ENCODE results near the gene C6orf136.

DNA sequence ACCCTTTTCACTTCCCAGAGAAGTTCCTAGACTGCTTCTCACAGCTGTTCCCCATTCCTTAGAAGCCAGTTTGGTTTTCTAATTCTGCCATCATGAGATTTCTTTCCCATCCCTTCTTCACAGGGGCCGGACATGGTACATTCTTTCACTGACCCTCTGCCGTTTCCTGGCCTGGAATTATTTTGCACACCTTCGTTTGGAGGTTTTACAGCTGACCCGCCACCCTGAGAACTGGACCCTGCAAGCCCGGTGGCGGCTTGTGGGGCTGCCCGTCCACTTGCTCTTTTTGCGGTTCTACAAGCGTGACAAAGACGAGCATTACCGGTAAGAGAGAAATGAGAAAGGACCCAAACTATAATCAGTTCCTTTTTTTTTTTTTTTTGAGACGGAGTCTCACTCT lies 4.2 kb downstream of the C6orf136 start:
- TF ChIP-seq EP300 (IDR thresholded peaks at IDR 0.05; ENCODE audit: borderline replicate concordance) = no peak
- TF ChIP-seq, protein P1, sequence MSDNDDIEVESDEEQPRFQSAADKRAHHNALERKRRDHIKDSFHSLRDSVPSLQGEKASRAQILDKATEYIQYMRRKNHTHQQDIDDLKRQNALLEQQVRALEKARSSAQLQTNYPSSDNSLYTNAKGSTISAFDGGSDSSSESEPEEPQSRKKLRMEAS (IDR thresholded peaks at IDR 0.05) = no peak

Measured in Ishikawa (cell line).